ENCODE data around the gene PAIP2. TPM values are rescaled to one million over a fixed set of nuclear protein-coding genes. Genes with fewer than 3 reads are reported as not detected.

Gene PAIP2
- total and polyA plus RNA-seq, 2 of the 4 experiments (the other 2 are of a cell fraction): 41.9 to 59.5 TPM

- Histone ChIP-seq H2AFZ (replicated peaks; ENCODE audit: low read length, poor library complexity) (no peak overlapping the region), H2AK5ac (ENCODE audit: low read depth, low read length) (no peak overlapping the region), H4K91ac (ENCODE audit: insufficient read depth, low read depth, low read length) (no peak overlapping the region), H4K5ac (ENCODE audit: low read depth, low read length) (no peak overlapping the region), H3K27me3 (ENCODE audit: control insufficient read depth, insufficient read depth, low read length) (no peaks in the 10 kb centered on the region), H2BK120ac (ENCODE audit: low read depth, low read length) (no peak overlapping the region), H3K14ac (replicated peaks; ENCODE audit: low read depth, low read length) (no peak overlapping the region), H2BK5ac (ENCODE audit: low read depth, low read length, poor library complexity, severe bottlenecking) (no peak overlapping the region), H2AK9ac (replicated peaks; ENCODE audit: low read depth, low read length, poor library complexity) (no peak overlapping the region), H3K56ac (ENCODE audit: extremely low read depth, insufficient read depth, low read length) (no peak overlapping the region), H3K18ac (ENCODE audit: low read depth, low read length) (no peak overlapping the region), H3K23ac (ENCODE audit: low read depth, low read length) (no peak overlapping the region), H3K4me1 (ENCODE audit: control insufficient read depth, insufficient read depth, low read length) (peaks cover 7% of the 10 kb centered on the region; the same call in 1 of the 2 replicates), H3K27ac (ENCODE audit: insufficient read depth, low read length) (no peak overlapping the region), H3K4ac (ENCODE audit: low read depth, low read length) (no peak overlapping the region), H3K9me3 (ENCODE audit: control insufficient read depth, insufficient read depth, low read length) (no peaks in the 10 kb centered on the region), H3K36me3 (ENCODE audit: control insufficient read depth, insufficient read depth, low read length) (peaks cover 23% of the 10 kb centered on the region), H4K20me1 (ENCODE audit: insufficient read depth, low read length) (no peaks in the 10 kb centered on the region), H4K8ac (ENCODE audit: low read depth in 2 of 2, low read length in 2 of 2) (no peak overlapping the region), H2BK15ac (ENCODE audit: low read depth, low read length) (no peak overlapping the region), H3K4me2 (ENCODE audit: low read depth, low read length) (no peak overlapping the region), H3K9ac (ENCODE audit: low read depth, low read length) (no peak overlapping the region), H3K4me3 (ENCODE audit: insufficient read depth, low read depth, low read length) (no peak overlapping the region), H3K9me1 (ENCODE audit: insufficient read depth, low read length) (no peaks in the 10 kb centered on the region), H2BK20ac (ENCODE audit: low read depth, low read length) (no peak overlapping the region), H3K79me1 (ENCODE audit: low read depth in 1 of 2, low read length in 2 of 2) (no peaks in the 10 kb centered on the region)
- ChIA-PET POLR2A (ENCODE audit: unreplicated experiment) (no interaction called here), CTCF (no interaction called here)
- no TSS peak for BruUV-seq (replicated peaks)
- TF ChIP-seq MXI1 (IDR thresholded peaks at IDR 0.05; ENCODE audit: borderline replicate concordance, low read depth, low read length): no peak
- TF ChIP-seq MAFK (IDR thresholded peaks at IDR 0.05; ENCODE audit: low read depth, low read length): no peak
- TF ChIP-seq MAZ (IDR thresholded peaks at IDR 0.05; ENCODE audit: borderline replicate concordance, low read depth, low read length): no peak
- no peak for TF ChIP-seq SMC3 (IDR thresholded peaks at IDR 0.05; ENCODE audit: low read depth, low read length)
- TF ChIP-seq CTCF (conservative IDR thresholded peaks at IDR 0.05; ENCODE audit: low read depth, low read length): no peak
- TF ChIP-seq ELK1 (IDR thresholded peaks at IDR 0.05; ENCODE audit: borderline replicate concordance, low read depth, low read length): no peak
- TF ChIP-seq FOS (IDR thresholded peaks at IDR 0.05; ENCODE audit: low read depth, low read length): no peak
- no peak for TF ChIP-seq USF2 (IDR thresholded peaks at IDR 0.05; ENCODE audit: low read depth, low read length)
- TF ChIP-seq BHLHE40 (IDR thresholded peaks at IDR 0.05; ENCODE audit: low read depth, low read length): no peak
- TF ChIP-seq RCOR1 (IDR thresholded peaks at IDR 0.05; ENCODE audit: insufficient replicate concordance, low read length): no peak
- no peak for TF ChIP-seq POLR2A (IDR thresholded peaks at IDR 0.05; ENCODE audit: low read depth, low read length)
- no peak for TF ChIP-seq RFX5 (IDR thresholded peaks at IDR 0.05; ENCODE audit: low read depth, low read length)
- TF ChIP-seq CEBPB (IDR thresholded peaks at IDR 0.05; ENCODE audit: low read depth, low read length): no peak
- TF ChIP-seq RAD21 (IDR thresholded peaks at IDR 0.05; ENCODE audit: low read length): no peak
- no peak for TF ChIP-seq NFE2L2 (IDR thresholded peaks at IDR 0.05; ENCODE audit: low read depth, low read length)
- TF ChIP-seq CHD1 (IDR thresholded peaks at IDR 0.05; ENCODE audit: low read depth, low read length): no peak
- intact Hi-C loops (cut with micrococcal nuclease): no loop called here
- dilution Hi-C loops (cut with HindIII; ENCODE audit: low sequenced_read_pairs, unreplicated experiment): loop anchor here (25.0 kb wide), 1 partner anchor 95 kb away; no protein-coding TSS in a partner anchor
- DNase-seq (peak; percentile 76), ATAC-seq (ENCODE audit: low read depth) (0 out of 2 replicates have a peak, but pooled peaks have one; percentile 24)
- WGBS, 2 experiments (ENCODE audit: extremely low coverage in 2 of 2, insufficient read length in 1 of 2): no CpG with 5 or more reads among the region's 4 CpGs
- in situ Hi-C loops (cut with MboI; ENCODE audit: low sequenced_read_pairs): no loop called here
Measured at GRCh38 chr5:139417214-139417613, 75.6 kb downstream of the PAIP2 start.

Data from IMR-90 (cell line).